ENCODE measurements around the gene ZNF579. TPM values are rescaled to one million over a fixed set of nuclear protein-coding genes. Genes with fewer than 3 reads are reported as not detected.

The ZNF579 gene
- total and polyA plus RNA-seq, 2 donors (not counting 3 experiments of a cell fraction or from before 2014, with no cell fraction given), result 11.6 to 15.7 TPM

DNA sequence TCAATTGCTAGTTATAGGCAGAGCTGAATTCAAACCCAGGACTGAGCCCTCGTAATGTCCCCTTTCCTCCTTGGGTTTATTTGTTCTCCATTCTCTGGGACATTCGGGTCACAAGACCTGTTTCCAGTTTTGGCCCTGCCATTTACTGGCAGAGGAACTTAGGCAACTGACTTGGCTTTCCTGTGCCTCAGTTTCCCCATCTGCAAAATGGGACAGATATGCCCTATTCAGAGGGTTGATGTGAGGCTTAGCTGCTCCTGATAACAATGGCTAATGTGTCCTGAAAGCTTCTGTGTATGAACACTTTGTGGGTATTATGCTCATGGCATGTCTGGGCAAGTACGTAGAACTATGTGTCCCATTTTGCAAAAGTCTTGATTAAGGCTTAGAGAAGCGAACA lies 20.4 kb upstream of the ZNF579 start:
- intact Hi-C loops (cut with micrococcal nuclease), result loop anchor here (10.0 kb wide), 2 partner anchors 216 to 346 kb away; partner anchors contain the start of genes PPP6R1, RPL28 and TMEM238
- Histone ChIP-seq H3K27me3 (ENCODE audit: control insufficient read depth in 2 of 2, insufficient read depth in 2 of 2, low read length in 2 of 2) (no peaks in the 10 kb centered on the region), H3K4me3 (replicated peaks in 1 of 3; ENCODE audit: insufficient read depth in 1 of 3, low read depth in 1 of 3, low read length in 3 of 3) (peak overlapping the region; percentile 42 to 92 (median 60)), H3K9ac (replicated peaks; ENCODE audit: extremely low read depth, insufficient read depth, low read length) (peak overlapping the region; percentile 97), H3K9me3 (replicated peaks; ENCODE audit: control insufficient read depth, insufficient read depth, low read length) (no peaks in the 10 kb centered on the region), H3K36me3 (ENCODE audit: control insufficient read depth in 2 of 2, extremely low read depth in 1 of 2, insufficient read depth in 2 of 2, low read length in 2 of 2) (peaks cover 0 to 8% of the 10 kb centered on the region in 2 experiments), H3K4me1 (ENCODE audit: control insufficient read depth, extremely low read depth, insufficient read depth, low read length) (peaks cover 13% of the 10 kb centered on the region), H4K20me1 (replicated peaks; ENCODE audit: control insufficient read depth, extremely low read depth, insufficient read depth, low read length) (no peaks in the 10 kb centered on the region), H3K9me1 (replicated peaks; ENCODE audit: control insufficient read depth, extremely low read depth, insufficient read depth, low read length) (no peaks in the 10 kb centered on the region), H3K79me2 (ENCODE audit: control insufficient read depth, insufficient read depth, low read length) (peaks cover 2% of the 10 kb centered on the region), H3K4me2 (ENCODE audit: insufficient read depth, low read length) (peak overlapping the region; percentile 81), H2AFZ (ENCODE audit: low read depth, low read length) (no peak overlapping the region), H3K27ac (ENCODE audit: insufficient read depth, low read depth, low read length) (no peak overlapping the region)
- dilution Hi-C loops (cut with MboI; ENCODE audit: extremely low pct_ligation_motif_present, low sequenced_read_pairs), result loop anchor here (10.0 kb wide), 1 partner anchor 86 kb away; no protein-coding TSS in a partner anchor
- CTCF ChIA-PET, result interaction anchor here (0.6 to 1.2 kb wide), 2 partner anchors 53 to 97 kb away, joined by 3 read pairs; no protein-coding TSS in a partner anchor
- BruUV-seq (replicated peaks), result no TSS peak
- TF ChIP-seq, protein P1, sequence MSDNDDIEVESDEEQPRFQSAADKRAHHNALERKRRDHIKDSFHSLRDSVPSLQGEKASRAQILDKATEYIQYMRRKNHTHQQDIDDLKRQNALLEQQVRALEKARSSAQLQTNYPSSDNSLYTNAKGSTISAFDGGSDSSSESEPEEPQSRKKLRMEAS (IDR thresholded peaks at IDR 0.05; ENCODE audit: insufficient read depth, insufficient read length), result no peak
- TF ChIP-seq POLR2A (IDR thresholded peaks at IDR 0.05; ENCODE audit: low read depth, low read length) (no peak), FOS (IDR thresholded peaks at IDR 0.05; ENCODE audit: borderline replicate concordance, insufficient read depth, low read length) (no peak), EZH2 (IDR thresholded peaks at IDR 0.05; ENCODE audit: borderline replicate concordance, low read depth, low read length, severe bottlenecking) (no peak), GATA2 (IDR thresholded peaks at IDR 0.05; ENCODE audit: insufficient read depth, insufficient read length, low read depth, low read length) (no peak), JUN (IDR thresholded peaks at IDR 0.05; ENCODE audit: borderline replicate concordance, insufficient read depth, insufficient read length, low read depth) (no peak), MYC (IDR thresholded peaks at IDR 0.05; ENCODE audit: low read depth, low read length) (no peak), POLR2AphosphoS5 (IDR thresholded peaks at IDR 0.05; ENCODE audit: insufficient read depth, low read depth, low read length) (no peak)
- TF ChIP-seq, protein P2, sequence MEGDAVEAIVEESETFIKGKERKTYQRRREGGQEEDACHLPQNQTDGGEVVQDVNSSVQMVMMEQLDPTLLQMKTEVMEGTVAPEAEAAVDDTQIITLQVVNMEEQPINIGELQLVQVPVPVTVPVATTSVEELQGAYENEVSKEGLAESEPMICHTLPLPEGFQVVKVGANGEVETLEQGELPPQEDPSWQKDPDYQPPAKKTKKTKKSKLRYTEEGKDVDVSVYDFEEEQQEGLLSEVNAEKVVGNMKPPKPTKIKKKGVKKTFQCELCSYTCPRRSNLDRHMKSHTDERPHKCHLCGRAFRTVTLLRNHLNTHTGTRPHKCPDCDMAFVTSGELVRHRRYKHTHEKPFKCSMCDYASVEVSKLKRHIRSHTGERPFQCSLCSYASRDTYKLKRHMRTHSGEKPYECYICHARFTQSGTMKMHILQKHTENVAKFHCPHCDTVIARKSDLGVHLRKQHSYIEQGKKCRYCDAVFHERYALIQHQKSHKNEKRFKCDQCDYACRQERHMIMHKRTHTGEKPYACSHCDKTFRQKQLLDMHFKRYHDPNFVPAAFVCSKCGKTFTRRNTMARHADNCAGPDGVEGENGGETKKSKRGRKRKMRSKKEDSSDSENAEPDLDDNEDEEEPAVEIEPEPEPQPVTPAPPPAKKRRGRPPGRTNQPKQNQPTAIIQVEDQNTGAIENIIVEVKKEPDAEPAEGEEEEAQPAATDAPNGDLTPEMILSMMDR (IDR thresholded peaks at IDR 0.05; ENCODE audit: extremely low read depth in 1 of 2, insufficient read depth in 1 of 2, low read depth in 1 of 2, low read length in 2 of 2), result no peak
- DNase-seq (ENCODE audit: low read depth, low spot score), result no peak
- POLR2A ChIA-PET, result no interaction called here
- no peak for FAIRE-seq
